Measurements from ENCODE around the gene FBXL14.
A peak's percentile ranks its signal among the peaks of the same experiment; 100 is the strongest.

GRCh38 chr12:1583421-1584078 lies 10.8 kb downstream of the FBXL14 start:
- TF ChIP-seq CTCF (IDR thresholded peaks at IDR 0.05; ENCODE audit: poor library complexity, severe bottlenecking) (peak; percentile 94), POLR2AphosphoS5 (IDR thresholded peaks at IDR 0.05) (peak; percentile 12), EZH2 (IDR thresholded peaks at IDR 0.05; ENCODE audit: borderline replicate concordance, insufficient read depth, low read length, poor library complexity, severe bottlenecking) (no peak), REST (IDR thresholded peaks at IDR 0.05; ENCODE audit: borderline replicate concordance) (no peak), EP300 (conservative IDR thresholded peaks at IDR 0.05; ENCODE audit: poor library complexity, severe bottlenecking) (peak; percentile 18), RAD21 (conservative IDR thresholded peaks at IDR 0.05) (peak; percentile 97), MXI1 (conservative IDR thresholded peaks at IDR 0.05; ENCODE audit: poor library complexity, severe bottlenecking) (no peak), SMC3 (conservative IDR thresholded peaks at IDR 0.05; ENCODE audit: poor library complexity) (peak; percentile 94), TAF1 (IDR thresholded peaks at IDR 0.05; ENCODE audit: low read depth) (no peak)
